Colonic mucosa (tissue), 4 donors: Measurements from ENCODE around the gene KRTAP4-1. TPM values are rescaled to one million over a fixed set of nuclear protein-coding genes. Genes with fewer than 3 reads are reported as not detected.
"Not testable (repeated sequence)": the region's sequence is repeated elsewhere in the genome, so short reads cannot be mapped to it uniquely, and the experiment has no call there.

ENCODE experiments used
- DNase-seq: peaks from one replicate; pipeline ENCODE4 v3.0.0-alpha.2; 2020
- H3K27ac ChIP-seq: fragments of 200-600 bp; one replicate; pipeline ENCODE4 v1.8.0; 2021
- H3K27me3 ChIP-seq: fragments of 200-600 bp; one replicate; pipeline ENCODE4 v1.8.0; 2021
- H3K36me3 ChIP-seq: fragments of 200-600 bp; one replicate; pipeline ENCODE4 v1.8.0; 2021
- H3K4me1 ChIP-seq: fragments of 200-600 bp; one replicate; pipeline ENCODE4 v1.8.0; 2021; ENCODE audit warnings: mild to moderate bottlenecking
- H3K4me3 ChIP-seq: fragments of 200-600 bp; one replicate; pipeline ENCODE4 v1.8.0; 2021
- H3K9ac ChIP-seq, 2 donors: one replicate each; pipeline ENCODE4 v1.7.0; 2013; ENCODE audit warnings: control low read depth in 2 of 2, low read depth in 2 of 2, low read length in 2 of 2
- H3K9me3 ChIP-seq: fragments of 200-600 bp; one replicate; pipeline ENCODE4 v1.8.0; 2021
- CTCF ChIP-seq: fragments of 200-600 bp; IDR thresholded peaks from one replicate; pipeline ENCODE4 v1.8.0; 2022; ENCODE audit warnings: antibody characterized with exemption, mild to moderate bottlenecking
- intact Hi-C: fragments of 100-400 bp; cut with DNase I; formaldehyde crosslinking; loops from one replicate; pipeline ENCODE4 v1.14.1; 2022
- total RNA-seq, 2 donors: library from RNA; stranded (reverse); fragmentation: NEBNext Ultra II Directional in 1 of 2; extraction: Animal tissue kit (Norgen Biotek cat#: 25700) in 1 of 2; gene quantifications; one replicate each; pipeline ENCODE4 v1.2.1, GENCODE V29; 2021
- donor health status: healthy.
- donor health status: DM: no; HTN: no; CAD: no.
- donor health status: DM: no; HTN: no; CAD: no.

Gene KRTAP4-1
- total RNA-seq, 2 donors from 2014 or later: 0.53 TPM; not detected in 1

- H3K9ac ChIP-seq: no peak overlapping the region
- H3K27ac ChIP-seq: no peak overlapping the region
- H3K4me1 ChIP-seq: no peaks in the 10 kb centered on the region
- TF ChIP-seq CTCF: no peak
- intact Hi-C loops: no loop called here
- H3K27me3 ChIP-seq: no peaks in the 10 kb centered on the region
- H3K36me3 ChIP-seq: no peaks in the 10 kb centered on the region
- H3K9me3 ChIP-seq: no peaks in the 10 kb centered on the region
- DNase-seq: no peak
- no peak overlapping the region for H3K4me3 ChIP-seq
Observed at GRCh38 chr17:41150026-41150425, 34.7 kb downstream of the KRTAP4-1 start.

- no peak within 1 kb of the TSS for H3K9ac ChIP-seq
- intact Hi-C loops: no loop called here
- no peak for TF ChIP-seq CTCF
- no peak for DNase-seq
- no peak within 1 kb of the TSS for H3K4me3 ChIP-seq
- H3K9me3 ChIP-seq: no peaks in the 10 kb centered on the region
- H3K27ac ChIP-seq: no peak within 1 kb of the TSS
- no peaks in the 10 kb centered on the region for H3K36me3 ChIP-seq
- no peaks in the 10 kb centered on the region for H3K4me1 ChIP-seq
- no peaks in the 10 kb centered on the region for H3K27me3 ChIP-seq
Observed at GRCh38 chr17:41149652-41149985, 35.1 kb downstream of the KRTAP4-1 start, which contains the start of gene KRTAP4-5. Gene KRTAP4-5 (minus strand): TSS chr17:41149825. CDS start chr17:41149767, 58 bp downstream.

- H3K36me3 ChIP-seq, H3K27me3 ChIP-seq, DNase-seq, H3K4me1 ChIP-seq, intact Hi-C loops, H3K4me3 ChIP-seq, H3K9me3 ChIP-seq, H3K9ac ChIP-seq, H3K27ac ChIP-seq: not testable (repeated sequence)
Observed at GRCh38 chr17:41148971-41149651, 35.6 kb downstream of the KRTAP4-1 start.

- no peaks in the 10 kb centered on the region for H3K27me3 ChIP-seq
- H3K9ac ChIP-seq: no peak overlapping the region
- no peaks in the 10 kb centered on the region for H3K9me3 ChIP-seq
- no peak overlapping the region for H3K27ac ChIP-seq
- no peaks in the 10 kb centered on the region for H3K4me1 ChIP-seq
- no peak for TF ChIP-seq CTCF
- DNase-seq: no peak
- H3K36me3 ChIP-seq: no peaks in the 10 kb centered on the region
- no peak overlapping the region for H3K4me3 ChIP-seq
- intact Hi-C loops: no loop called here
Observed at GRCh38 chr17:41147531-41148204, 37.0 kb downstream of the KRTAP4-1 start.

- Histone ChIP-seq H3K9me3 (no peaks in the 10 kb centered on the region), H3K9ac (no peak overlapping the region), H3K27ac (no peak overlapping the region), H3K27me3 (no peaks in the 10 kb centered on the region), H3K4me1 (no peaks in the 10 kb centered on the region), H3K4me3 (no peak overlapping the region), H3K36me3 (no peaks in the 10 kb centered on the region)
- DNase-seq: no peak
- intact Hi-C loops: no loop called here
- no peak for TF ChIP-seq CTCF
Observed at GRCh38 chr17:41145261-41145660, 39.5 kb downstream of the KRTAP4-1 start.

- H3K4me3 ChIP-seq: no peak overlapping the region
- no peak for DNase-seq
- H3K9ac ChIP-seq: no peak overlapping the region
- H3K4me1 ChIP-seq: no peaks in the 10 kb centered on the region
- H3K36me3 ChIP-seq: no peaks in the 10 kb centered on the region
- no peak for TF ChIP-seq CTCF
- H3K27me3 ChIP-seq: no peaks in the 10 kb centered on the region
- no peaks in the 10 kb centered on the region for H3K9me3 ChIP-seq
- no peak overlapping the region for H3K27ac ChIP-seq
- intact Hi-C loops: no loop called here
Observed at GRCh38 chr17:41144846-41145245, 39.9 kb downstream of the KRTAP4-1 start.
